Activated T-cell treated with anti-CD3 and anti-CD28 coated beads, Interleukin-2, amount 50 U/mL, for 4 hours (primary cell): ENCODE results near the gene FOXA1. TPM values are rescaled to one million over a fixed set of nuclear protein-coding genes. Genes with fewer than 3 reads are reported as not detected.
A peak's percentile ranks its signal among the peaks of the same experiment; 100 is the strongest.

Experiments used
- ATAC-seq, 2 donors: fragments of 200-7000 bp; cut with Tn5 transposase; one replicate each; pipeline ENCODE4 v1.10.0; 2021
- DNase-seq: peaks from one replicate; pipeline ENCODE4 v3.0.0-alpha.2; 2020
- H3K27me3 Mint-ChIP-seq: one replicate; pipeline ENCODE4 v1.8.0; 2021; ENCODE audit warnings: low read depth, mixed read lengths
- H3K36me3 Mint-ChIP-seq: one replicate; pipeline ENCODE4 v1.8.0; 2022; ENCODE audit warnings: mixed read lengths; ENCODE audit not compliant: insufficient read depth
- H3K4me1 Mint-ChIP-seq: one replicate; pipeline ENCODE4 v1.8.0; 2021; ENCODE audit warnings: low read depth, mixed read lengths
- H3K4me3 Mint-ChIP-seq: one replicate; pipeline ENCODE4 v1.8.0; 2021; ENCODE audit warnings: mild to moderate bottlenecking, moderate library complexity, mixed read lengths
- H3K9me3 Mint-ChIP-seq: one replicate; pipeline ENCODE4 v1.8.0; 2021; ENCODE audit warnings: mixed read lengths
- total RNA-seq, 3 donors: library from RNA; stranded (reverse); gene quantifications; one replicate each; pipeline ENCODE4 v1.2.1, GENCODE V29; 2021

Gene FOXA1
- total RNA-seq, 3 donors from 2014 or later, result 0.34 to 0.68 (median 0.35) TPM

DNA sequence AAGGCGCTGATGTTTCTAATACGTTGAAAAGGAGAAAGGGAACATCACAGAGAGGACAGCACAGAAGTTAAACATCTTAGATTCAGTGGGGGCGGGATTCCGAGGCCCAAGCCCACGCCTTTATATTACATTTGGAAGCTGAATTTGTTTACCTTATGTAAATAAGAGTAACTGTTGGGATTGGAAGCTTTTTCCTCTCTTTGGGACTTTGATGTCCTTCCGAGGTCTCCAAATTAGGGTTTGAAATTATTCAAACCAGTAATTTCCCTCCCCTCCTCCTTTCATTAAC, 6.4 kb downstream of the FOXA1 start:
- no peak for DNase-seq

GRCh38 chr14:37587881-37588666, 7.0 kb downstream of the FOXA1 start:
- Mint-ChIP-seq H3K4me1 (no peaks in the 10 kb centered on the region), H3K4me3 (no peak overlapping the region), H3K9me3 (peaks cover 7% of the 10 kb centered on the region), H3K27me3 (peaks cover 75% of the 10 kb centered on the region), H3K36me3 (no peaks in the 10 kb centered on the region)
- DNase-seq (no peak), ATAC-seq (no peak)

More for the DNA sequence above, 6.4 kb downstream of the FOXA1 start:
- peaks cover 80% of the 10 kb centered on the region for H3K27me3 Mint-ChIP-seq
- H3K4me3 Mint-ChIP-seq, result no peak overlapping the region
- peaks cover 7% of the 10 kb centered on the region for H3K9me3 Mint-ChIP-seq
- no peaks in the 10 kb centered on the region for H3K4me1 Mint-ChIP-seq
- ATAC-seq, result no peak
- H3K36me3 Mint-ChIP-seq, result no peaks in the 10 kb centered on the region

- peaks cover 67% of the 10 kb centered on the region for H3K27me3 Mint-ChIP-seq
- DNase-seq, result no peak
- no peaks in the 10 kb centered on the region for H3K4me1 Mint-ChIP-seq
- no peaks in the 10 kb centered on the region for H3K36me3 Mint-ChIP-seq
- peaks cover 7% of the 10 kb centered on the region for H3K9me3 Mint-ChIP-seq
- no peak for ATAC-seq
- no peak overlapping the region for H3K4me3 Mint-ChIP-seq
Observed at GRCh38 chr14:37587131-37587803, 7.8 kb downstream of the FOXA1 start.

- no peak for ATAC-seq
- H3K36me3 Mint-ChIP-seq, result no peaks in the 10 kb centered on the region
- H3K4me3 Mint-ChIP-seq, result no peak overlapping the region
- H3K27me3 Mint-ChIP-seq, result peaks cover 64% of the 10 kb centered on the region
- DNase-seq, result no peak
- peaks cover 7% of the 10 kb centered on the region for H3K9me3 Mint-ChIP-seq
- no peaks in the 10 kb centered on the region for H3K4me1 Mint-ChIP-seq
Observed at GRCh38 chr14:37586797-37587130, 8.3 kb downstream of the FOXA1 start.

DNA sequence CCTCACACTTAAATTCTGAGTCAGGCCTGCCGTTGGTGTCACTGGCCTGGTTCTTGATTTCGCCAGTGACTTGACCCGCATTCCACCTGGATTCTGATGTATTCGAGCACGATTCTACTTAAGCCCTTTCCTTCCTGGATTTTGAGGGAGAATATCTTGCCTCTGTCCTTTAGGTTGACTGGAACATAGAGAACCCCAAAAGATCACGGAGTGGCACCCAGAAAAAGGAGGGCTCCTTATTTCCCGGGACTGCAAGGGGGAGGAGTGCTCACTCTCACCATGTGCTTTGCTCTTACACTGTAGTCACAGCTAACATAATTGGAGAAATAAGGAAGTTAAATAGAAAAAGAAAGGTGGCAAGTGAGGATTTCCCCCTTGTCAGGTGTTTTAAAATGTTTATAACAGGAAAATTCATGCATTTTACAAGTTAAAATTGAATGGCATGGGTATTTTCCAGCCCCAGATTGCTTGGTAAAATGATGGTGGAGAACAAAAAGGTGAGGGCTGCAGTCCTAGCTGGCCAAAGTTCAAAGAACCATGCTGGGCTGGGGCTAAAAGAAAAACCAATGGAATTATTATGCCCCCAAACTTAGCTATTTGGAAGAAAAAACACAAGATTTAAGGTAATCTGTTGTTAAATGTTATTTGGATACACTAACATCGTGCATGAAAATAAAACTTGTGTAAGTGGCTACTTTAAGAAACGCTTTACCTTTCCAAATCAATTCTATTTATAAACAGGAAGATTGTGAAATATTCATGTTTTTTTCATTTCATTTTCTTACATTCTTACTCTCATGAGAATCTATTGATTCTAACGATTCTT, 8.9 kb downstream of the FOXA1 start:
- Mint-ChIP-seq H3K9me3 (peaks cover 5% of the 10 kb centered on the region), H3K27me3 (peaks cover 61% of the 10 kb centered on the region), H3K4me1 (no peaks in the 10 kb centered on the region), H3K4me3 (no peak overlapping the region), H3K36me3 (no peaks in the 10 kb centered on the region)
- ATAC-seq (no peak), DNase-seq (no peak)

DNA sequence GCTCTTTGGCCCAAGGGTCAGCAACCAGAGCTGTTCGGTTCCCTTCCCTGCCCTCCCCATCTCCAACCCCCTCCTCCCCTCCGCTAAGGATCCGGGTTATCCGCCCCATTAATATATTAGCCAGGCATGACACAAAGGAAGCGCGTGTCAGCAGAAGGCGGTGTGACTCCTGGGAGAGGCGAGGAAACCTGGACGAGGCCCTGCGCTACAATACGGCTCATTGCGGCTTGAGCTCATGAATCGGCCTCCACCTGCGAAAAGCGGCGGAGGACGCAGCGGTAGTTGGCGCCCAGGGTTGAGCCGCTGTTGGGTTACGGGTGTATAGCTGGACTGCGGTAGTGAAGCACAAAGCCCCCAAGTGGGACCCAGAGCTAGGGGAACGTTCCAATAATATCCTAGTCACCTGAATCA, 9.9 kb downstream of the FOXA1 start:
- Mint-ChIP-seq H3K4me3 (no peak overlapping the region), H3K36me3 (no peaks in the 10 kb centered on the region), H3K27me3 (peaks cover 50% of the 10 kb centered on the region), H3K4me1 (no peaks in the 10 kb centered on the region), H3K9me3 (peaks cover under 1% of the 10 kb centered on the region)
- no peak for ATAC-seq
- no peak for DNase-seq

- Mint-ChIP-seq H3K4me1 (no peaks in the 10 kb centered on the region), H3K36me3 (no peaks in the 10 kb centered on the region), H3K27me3 (peaks cover 48% of the 10 kb centered on the region), H3K4me3 (no peak overlapping the region), H3K9me3 (no peaks in the 10 kb centered on the region)
- ATAC-seq (no peak), DNase-seq (no peak)
Observed at GRCh38 chr14:37584211-37585100, 10.6 kb downstream of the FOXA1 start.

DNA sequence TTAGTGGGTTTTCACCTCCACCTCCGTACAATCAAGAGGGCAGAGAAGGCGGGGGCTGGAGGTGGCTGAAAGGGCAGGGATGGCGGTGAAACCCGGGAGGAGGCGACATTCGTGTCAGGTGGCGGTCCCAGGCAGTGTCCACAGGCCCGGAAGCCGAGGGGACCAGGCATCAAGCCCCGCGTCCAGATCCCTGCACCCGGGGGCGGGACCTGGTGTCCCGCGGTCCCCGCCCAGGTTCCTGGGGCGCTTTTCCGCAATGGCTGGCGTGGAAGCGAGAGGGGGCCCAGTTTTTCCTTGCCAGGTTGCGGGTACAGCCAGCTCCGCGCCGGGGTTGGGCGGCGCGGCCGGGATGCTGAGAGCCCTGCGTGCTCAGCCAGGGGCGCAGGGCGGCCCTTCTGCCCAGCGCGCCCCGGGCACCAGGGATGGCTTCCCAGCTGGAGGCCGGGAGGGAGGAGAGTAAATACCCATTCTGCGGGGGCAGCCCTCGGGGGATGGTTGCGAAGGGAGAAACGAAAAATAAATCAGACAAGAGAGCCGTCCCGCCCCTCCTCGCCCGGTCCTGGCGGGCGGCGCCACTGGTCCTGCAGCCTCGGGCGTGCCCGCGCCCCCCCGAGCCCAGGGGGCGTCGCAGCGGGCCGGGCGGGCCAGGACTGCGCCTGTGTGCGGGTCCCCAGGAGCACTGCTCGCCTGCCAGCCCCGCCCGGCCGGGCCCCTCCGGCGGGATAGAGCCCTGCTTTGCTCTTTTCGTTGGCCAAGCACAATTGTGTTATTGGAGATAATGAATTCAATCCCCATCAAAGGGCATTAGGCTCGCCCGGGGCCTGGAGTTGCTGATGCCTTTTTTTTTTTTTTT, 11.5 kb downstream of the FOXA1 start:
- Mint-ChIP-seq H3K36me3 (no peaks in the 10 kb centered on the region), H3K4me1 (no peaks in the 10 kb centered on the region), H3K9me3 (no peaks in the 10 kb centered on the region), H3K4me3 (no peak overlapping the region), H3K27me3 (peaks cover 39% of the 10 kb centered on the region)
- ATAC-seq (peak in 1 of 2 donors; percentile 34), DNase-seq (no peak)

GRCh38 chr14:37580146-37580545, 14.9 kb downstream of the FOXA1 start:
- peaks cover 7% of the 10 kb centered on the region for H3K27me3 Mint-ChIP-seq
- ATAC-seq (no peak), DNase-seq (no peak)
- H3K4me3 Mint-ChIP-seq, result no peak overlapping the region
- H3K9me3 Mint-ChIP-seq, result no peaks in the 10 kb centered on the region
- H3K36me3 Mint-ChIP-seq, result no peaks in the 10 kb centered on the region
- H3K4me1 Mint-ChIP-seq, result no peaks in the 10 kb centered on the region

GRCh38 chr14:37579274-37579673, 15.8 kb downstream of the FOXA1 start:
- no peaks in the 10 kb centered on the region for H3K36me3 Mint-ChIP-seq

DNA sequence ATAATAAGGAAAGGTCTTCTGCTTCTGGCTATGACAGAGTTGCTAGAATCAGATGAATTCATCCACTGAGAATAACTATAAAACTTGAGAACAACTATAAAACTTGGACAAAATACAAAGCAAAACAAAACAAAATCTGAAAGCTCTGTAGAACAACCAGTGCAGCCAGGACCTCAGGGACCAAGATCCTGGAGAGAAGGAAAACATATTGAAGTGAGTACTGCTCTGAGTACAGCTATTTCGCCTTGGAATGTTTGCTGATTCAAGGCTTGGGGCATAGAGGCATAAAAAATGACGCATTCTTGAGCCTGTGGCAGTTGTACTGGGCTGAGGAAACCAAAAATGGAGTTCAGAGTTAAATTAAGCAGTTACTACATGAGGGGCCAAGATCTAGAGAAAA, 21.7 kb downstream of the FOXA1 start:
- peaks cover 3% of the 10 kb centered on the region for H3K27me3 Mint-ChIP-seq
- peaks cover 8% of the 10 kb centered on the region for H3K9me3 Mint-ChIP-seq
- H3K36me3 Mint-ChIP-seq, result no peaks in the 10 kb centered on the region
- H3K4me3 Mint-ChIP-seq, result no peak overlapping the region
- no peak for DNase-seq
- ATAC-seq, result no peak
- H3K4me1 Mint-ChIP-seq, result no peaks in the 10 kb centered on the region

More at GRCh38 chr14:37579274-37579673, 15.8 kb downstream of the FOXA1 start:
- DNase-seq (no peak), ATAC-seq (no peak)
- H3K27me3 Mint-ChIP-seq, result no peaks in the 10 kb centered on the region
- no peaks in the 10 kb centered on the region for H3K9me3 Mint-ChIP-seq
- H3K4me3 Mint-ChIP-seq, result no peak overlapping the region
- no peaks in the 10 kb centered on the region for H3K4me1 Mint-ChIP-seq

DNA sequence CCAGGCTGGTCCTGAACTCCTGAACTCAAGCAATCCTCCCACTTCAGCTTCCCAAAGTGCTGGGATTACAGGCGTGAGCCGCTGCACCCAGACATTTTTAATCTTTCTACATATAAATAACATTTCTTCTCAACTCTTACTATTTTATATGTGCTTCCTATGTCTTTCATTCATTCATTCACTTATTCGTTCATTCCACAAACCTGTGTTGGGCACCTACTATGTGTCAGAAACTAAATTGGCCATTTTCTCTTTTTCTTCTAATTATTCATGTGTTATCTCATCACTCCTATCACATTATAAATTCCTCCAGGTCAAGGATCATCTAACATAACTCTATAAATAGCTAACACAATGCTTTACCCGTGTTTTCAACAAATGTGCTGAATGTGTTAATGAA, 23.7 kb downstream of the FOXA1 start:
- Mint-ChIP-seq H3K36me3 (no peaks in the 10 kb centered on the region), H3K9me3 (peaks cover 8% of the 10 kb centered on the region), H3K4me3 (no peak overlapping the region), H3K4me1 (no peaks in the 10 kb centered on the region), H3K27me3 (peaks cover 3% of the 10 kb centered on the region)
- ATAC-seq, result no peak
- no peak for DNase-seq

GRCh38 chr14:37569729-37570128, 25.3 kb downstream of the FOXA1 start:
- Mint-ChIP-seq H3K27me3 (peaks cover 3% of the 10 kb centered on the region), H3K9me3 (peaks cover 8% of the 10 kb centered on the region), H3K36me3 (no peaks in the 10 kb centered on the region), H3K4me1 (no peaks in the 10 kb centered on the region), H3K4me3 (no peak overlapping the region)
- no peak for DNase-seq
- ATAC-seq, result no peak
